OCI-LY7 (cell line): ENCODE data around the gene IGSF8. TPM values are rescaled to one million over a fixed set of nuclear protein-coding genes. Genes with fewer than 3 reads are reported as not detected.

Experiments
- total RNA-seq, 2 experiments: library from RNA; depleted of rRNA in 1 of 2; stranded (reverse); fragments of >200 nt in 1 of 2; shearing (Covaris generic) in 1 of 2; gene quantifications; 2 replicates each; pipeline ENCODE4 v1.2.3, GENCODE V29; 2014 to 2022

The IGSF8 gene
- total RNA-seq, 2 experiments from 2014 or later = 18.7 to 28.7 TPM

Other genes starting within 250 kb of the IGSF8 start
- not detected in 2 replicates for gene VSIG8, start 236.0 kb downstream of the IGSF8 start, total RNA-seq (2014; rRNA removed; shearing (Covaris generic))
- gene VSIG8, start 236.0 kb downstream of the IGSF8 start, total RNA-seq (2022) = not detected in 2 replicates
- 0.57 TPM in 1 of 2 replicates, not detected in the other for gene CFAP45, start 198.5 kb downstream of the IGSF8 start, total RNA-seq (2014; rRNA removed; shearing (Covaris generic))
- 0.63 and 0.85 TPM in 2 replicates for gene CFAP45, start 198.5 kb downstream of the IGSF8 start, total RNA-seq (2022)
- gene TAGLN2, start 173.1 kb downstream of the IGSF8 start, total RNA-seq (2014; rRNA removed; shearing (Covaris generic)) = 193 and 260 TPM in 2 replicates
- 195 and 215 TPM in 2 replicates for gene TAGLN2, start 173.1 kb downstream of the IGSF8 start, total RNA-seq (2022)
- not detected in 2 replicates for gene IGSF9, start 153.0 kb downstream of the IGSF8 start, total RNA-seq (2014; rRNA removed; shearing (Covaris generic))
- gene IGSF9, start 153.0 kb downstream of the IGSF8 start, total RNA-seq (2022) = not detected in 2 replicates
- gene SLAMF9, start 144.4 kb downstream of the IGSF8 start, total RNA-seq (2014; rRNA removed; shearing (Covaris generic)) = not detected in 2 replicates
- gene SLAMF9, start 144.4 kb downstream of the IGSF8 start, total RNA-seq (2022) = not detected in 2 replicates
- 4.1 and 4.2 TPM in 2 replicates for gene PIGM, start 66.6 kb downstream of the IGSF8 start, total RNA-seq (2014; rRNA removed; shearing (Covaris generic))
- gene PIGM, start 66.6 kb downstream of the IGSF8 start, total RNA-seq (2022) = 4.9 and 5.1 TPM in 2 replicates
- 0.33 TPM in 1 of 2 replicates, not detected in the other for gene KCNJ10, start 28.5 kb downstream of the IGSF8 start, total RNA-seq (2014; rRNA removed; shearing (Covaris generic))
- gene KCNJ10, start 28.5 kb downstream of the IGSF8 start, total RNA-seq (2022) = 0.15 and 0.29 TPM in 2 replicates
- not detected in 2 replicates for gene KCNJ9, start 17.1 kb downstream of the IGSF8 start, total RNA-seq (2014; rRNA removed; shearing (Covaris generic))
- gene KCNJ9, start 17.1 kb downstream of the IGSF8 start, total RNA-seq (2022) = not detected in 2 replicates
- not detected in 2 replicates for gene ATP1A2, start 17.1 kb upstream of the IGSF8 start, total RNA-seq (2014; rRNA removed; shearing (Covaris generic))
- gene ATP1A2, start 17.1 kb upstream of the IGSF8 start, total RNA-seq (2022) = not detected in 2 replicates
- not detected in 2 replicates for gene ATP1A4, start 53.0 kb upstream of the IGSF8 start, total RNA-seq (2014; rRNA removed; shearing (Covaris generic))
- gene ATP1A4, start 53.0 kb upstream of the IGSF8 start, total RNA-seq (2022) = not detected in 2 replicates
- gene CASQ1, start 92.0 kb upstream of the IGSF8 start, total RNA-seq (2014; rRNA removed; shearing (Covaris generic)) = not detected in 2 replicates
- not detected in 2 replicates for gene CASQ1, start 92.0 kb upstream of the IGSF8 start, total RNA-seq (2022)
- gene PEA15, start 106.8 kb upstream of the IGSF8 start, total RNA-seq (2014; rRNA removed; shearing (Covaris generic)) = 20.7 and 22.3 TPM in 2 replicates
- 25.7 and 30.5 TPM in 2 replicates for gene PEA15, start 106.8 kb upstream of the IGSF8 start, total RNA-seq (2022)
- gene DCAF8, start 163.9 kb upstream of the IGSF8 start, total RNA-seq (2014; rRNA removed; shearing (Covaris generic)) = 102 and 118 TPM in 2 replicates
- 139 and 141 TPM in 2 replicates for gene DCAF8, start 163.9 kb upstream of the IGSF8 start, total RNA-seq (2022)
- 32.6 and 34.7 TPM in 2 replicates for gene PEX19, start 186.5 kb upstream of the IGSF8 start, total RNA-seq (2014; rRNA removed; shearing (Covaris generic))
- gene PEX19, start 186.5 kb upstream of the IGSF8 start, total RNA-seq (2022) = 47.3 and 53.9 TPM in 2 replicates
- gene COPA, start 244.6 kb upstream of the IGSF8 start, total RNA-seq (2014; rRNA removed; shearing (Covaris generic)) = 74.2 and 93.0 TPM in 2 replicates
- 138 and 147 TPM in 2 replicates for gene COPA, start 244.6 kb upstream of the IGSF8 start, total RNA-seq (2022)
- gene NCSTN, start 244.8 kb upstream of the IGSF8 start, total RNA-seq (2014; rRNA removed; shearing (Covaris generic)) = 32.0 and 44.8 TPM in 2 replicates
- 55.5 and 60.7 TPM in 2 replicates for gene NCSTN, start 244.8 kb upstream of the IGSF8 start, total RNA-seq (2022)